ENCODE results near the gene LCMT2.
A peak's percentile ranks its signal among the peaks of the same experiment; 100 is the strongest.

Gene LCMT2

DNA sequence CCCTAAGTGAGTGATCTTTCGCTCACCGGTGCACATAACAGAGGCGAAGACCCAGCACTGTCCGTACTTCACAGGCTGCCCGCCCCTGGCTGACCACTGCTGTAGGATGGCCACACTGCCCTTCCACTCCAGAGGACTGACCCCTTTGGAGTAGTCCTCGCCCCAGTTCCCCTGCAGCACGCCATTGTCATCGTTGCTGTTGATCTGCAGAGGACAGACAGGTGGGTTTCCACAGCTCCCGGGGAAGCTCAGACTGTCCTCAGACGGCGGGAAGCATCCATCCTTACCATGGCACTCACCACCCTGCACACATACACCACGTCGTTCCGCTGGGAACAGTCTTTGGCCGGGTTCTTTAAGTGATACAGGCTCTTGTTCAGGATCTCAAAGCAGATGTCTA is 43.1 kb downstream of the LCMT2 start:
- Histone ChIP-seq H3K9me2 (replicated peaks; ENCODE audit: insufficient read depth, low read length) (no peaks in the 10 kb centered on the region), H3K27me3 (replicated peaks; ENCODE audit: insufficient read depth, low read length) (no peaks in the 10 kb centered on the region), H3K4me2 (ENCODE audit: low read depth, low read length) (no peak overlapping the region), H4K20me1 (ENCODE audit: insufficient read depth, low read length) (no peaks in the 10 kb centered on the region), H3K4me1 (ENCODE audit: low read length) (no peaks in the 10 kb centered on the region), H3K79me2 (ENCODE audit: low read length) (no peaks in the 10 kb centered on the region), H3K9me3 (replicated peaks; ENCODE audit: insufficient read depth, low read length) (no peaks in the 10 kb centered on the region), H2AFZ (ENCODE audit: low read length) (no peak overlapping the region), H3K27ac (ENCODE audit: low read length) (no peak overlapping the region), H3K4me3 (ENCODE audit: low read length) (no peak overlapping the region), H3F3A (ENCODE audit: insufficient read depth, low read length) (no peaks in the 10 kb centered on the region), H3K9ac (ENCODE audit: low read length) (no peak overlapping the region), H3K36me3 (replicated peaks; ENCODE audit: insufficient read depth, low read length) (no peaks in the 10 kb centered on the region)
- TF ChIP-seq, protein P1, sequence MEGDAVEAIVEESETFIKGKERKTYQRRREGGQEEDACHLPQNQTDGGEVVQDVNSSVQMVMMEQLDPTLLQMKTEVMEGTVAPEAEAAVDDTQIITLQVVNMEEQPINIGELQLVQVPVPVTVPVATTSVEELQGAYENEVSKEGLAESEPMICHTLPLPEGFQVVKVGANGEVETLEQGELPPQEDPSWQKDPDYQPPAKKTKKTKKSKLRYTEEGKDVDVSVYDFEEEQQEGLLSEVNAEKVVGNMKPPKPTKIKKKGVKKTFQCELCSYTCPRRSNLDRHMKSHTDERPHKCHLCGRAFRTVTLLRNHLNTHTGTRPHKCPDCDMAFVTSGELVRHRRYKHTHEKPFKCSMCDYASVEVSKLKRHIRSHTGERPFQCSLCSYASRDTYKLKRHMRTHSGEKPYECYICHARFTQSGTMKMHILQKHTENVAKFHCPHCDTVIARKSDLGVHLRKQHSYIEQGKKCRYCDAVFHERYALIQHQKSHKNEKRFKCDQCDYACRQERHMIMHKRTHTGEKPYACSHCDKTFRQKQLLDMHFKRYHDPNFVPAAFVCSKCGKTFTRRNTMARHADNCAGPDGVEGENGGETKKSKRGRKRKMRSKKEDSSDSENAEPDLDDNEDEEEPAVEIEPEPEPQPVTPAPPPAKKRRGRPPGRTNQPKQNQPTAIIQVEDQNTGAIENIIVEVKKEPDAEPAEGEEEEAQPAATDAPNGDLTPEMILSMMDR (IDR thresholded peaks at IDR 0.05; ENCODE audit: low read length): no peak
- TF ChIP-seq EZH2 (optimal IDR thresholded peaks at IDR 0.05; ENCODE audit: low read depth, low read length) (no peak), EZH2phosphoT487 (IDR thresholded peaks at IDR 0.05; ENCODE audit: low read length) (no peak)
- DNase-seq: no peak

DNA sequence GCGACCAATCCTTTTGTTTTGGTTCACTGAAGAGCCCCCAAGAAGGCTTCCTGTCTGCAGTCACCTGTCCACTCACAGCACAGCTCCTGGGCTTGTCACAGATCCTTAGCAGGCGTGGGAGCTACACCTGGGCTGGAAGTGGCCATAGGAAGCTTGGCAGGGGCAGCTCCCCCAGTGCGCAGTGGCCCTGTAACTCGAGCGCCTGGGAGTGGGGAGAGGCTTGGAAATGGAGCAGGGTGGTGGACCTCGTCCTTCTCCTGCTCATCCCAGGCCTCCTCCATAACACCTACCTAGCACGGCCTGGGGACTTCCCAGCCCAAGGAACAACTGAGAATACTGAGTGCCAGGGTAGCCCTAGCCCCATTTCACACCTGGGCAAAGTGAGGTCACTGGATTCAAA is 44.3 kb downstream of the LCMT2 start:
- Histone ChIP-seq H2AFZ (ENCODE audit: low read length) (no peak overlapping the region), H3K79me2 (ENCODE audit: low read length) (no peaks in the 10 kb centered on the region), H3F3A (ENCODE audit: insufficient read depth, low read length) (no peaks in the 10 kb centered on the region), H3K9ac (ENCODE audit: low read length) (no peak overlapping the region), H4K20me1 (ENCODE audit: insufficient read depth, low read length) (no peaks in the 10 kb centered on the region), H3K9me2 (replicated peaks; ENCODE audit: insufficient read depth, low read length) (no peaks in the 10 kb centered on the region), H3K36me3 (replicated peaks; ENCODE audit: insufficient read depth, low read length) (no peaks in the 10 kb centered on the region), H3K9me3 (replicated peaks; ENCODE audit: insufficient read depth, low read length) (no peaks in the 10 kb centered on the region), H3K4me2 (ENCODE audit: low read depth, low read length) (no peak overlapping the region), H3K4me1 (ENCODE audit: low read length) (no peaks in the 10 kb centered on the region), H3K4me3 (ENCODE audit: low read length) (no peak overlapping the region), H3K27me3 (replicated peaks; ENCODE audit: insufficient read depth, low read length) (no peaks in the 10 kb centered on the region), H3K27ac (ENCODE audit: low read length) (no peak overlapping the region)
- TF ChIP-seq EZH2phosphoT487 (IDR thresholded peaks at IDR 0.05; ENCODE audit: low read length) (no peak), EZH2 (optimal IDR thresholded peaks at IDR 0.05; ENCODE audit: low read depth, low read length) (no peak)
- TF ChIP-seq, protein P1 (IDR thresholded peaks at IDR 0.05; ENCODE audit: low read length): no peak
- DNase-seq: no peak

DNA sequence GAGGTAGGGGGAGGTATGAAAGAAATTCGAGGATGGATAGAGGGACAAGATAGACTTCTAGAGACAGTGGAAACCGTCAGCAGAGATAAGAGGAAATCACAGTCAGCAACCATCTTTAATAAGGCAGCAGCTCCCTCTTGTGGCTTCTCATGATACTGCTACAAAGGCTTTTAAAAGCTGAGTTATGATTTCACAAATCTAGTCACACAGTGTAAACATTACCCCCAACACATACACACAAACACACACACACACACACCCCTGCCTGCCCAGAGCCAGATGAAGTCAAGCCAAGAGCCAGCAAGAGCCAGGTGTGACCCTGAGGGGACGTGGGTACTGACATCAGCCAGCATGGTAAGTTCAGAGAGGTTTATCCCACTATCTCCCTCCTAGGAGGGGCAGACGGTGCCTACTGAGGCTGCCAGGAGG is 44.8 kb downstream of the LCMT2 start:
- Histone ChIP-seq H3K27me3 (replicated peaks; ENCODE audit: insufficient read depth, low read length) (no peaks in the 10 kb centered on the region), H3K27ac (ENCODE audit: low read length) (no peak overlapping the region), H3K36me3 (replicated peaks; ENCODE audit: insufficient read depth, low read length) (no peaks in the 10 kb centered on the region), H3K4me3 (ENCODE audit: low read length) (no peak overlapping the region), H3K4me1 (ENCODE audit: low read length) (no peaks in the 10 kb centered on the region), H3K9me3 (replicated peaks; ENCODE audit: insufficient read depth, low read length) (no peaks in the 10 kb centered on the region), H4K20me1 (ENCODE audit: insufficient read depth, low read length) (no peaks in the 10 kb centered on the region), H2AFZ (ENCODE audit: low read length) (0 out of 2 replicates have a peak overlapping the region, but pooled peaks have one; percentile 37), H3K4me2 (ENCODE audit: low read depth, low read length) (no peak overlapping the region), H3K79me2 (ENCODE audit: low read length) (no peaks in the 10 kb centered on the region), H3F3A (ENCODE audit: insufficient read depth, low read length) (no peaks in the 10 kb centered on the region), H3K9ac (ENCODE audit: low read length) (no peak overlapping the region), H3K9me2 (replicated peaks; ENCODE audit: insufficient read depth, low read length) (no peaks in the 10 kb centered on the region)
- TF ChIP-seq, protein P1 (IDR thresholded peaks at IDR 0.05; ENCODE audit: low read length): peak; percentile 82
- no peak for TF ChIP-seq EZH2 (optimal IDR thresholded peaks at IDR 0.05; ENCODE audit: low read depth, low read length)
- peak; percentile 75 for DNase-seq
